Measurements from ENCODE around the gene TNNT2.
A peak's percentile ranks its signal among the peaks of the same experiment; 100 is the strongest.

Gene TNNT2

DNA sequence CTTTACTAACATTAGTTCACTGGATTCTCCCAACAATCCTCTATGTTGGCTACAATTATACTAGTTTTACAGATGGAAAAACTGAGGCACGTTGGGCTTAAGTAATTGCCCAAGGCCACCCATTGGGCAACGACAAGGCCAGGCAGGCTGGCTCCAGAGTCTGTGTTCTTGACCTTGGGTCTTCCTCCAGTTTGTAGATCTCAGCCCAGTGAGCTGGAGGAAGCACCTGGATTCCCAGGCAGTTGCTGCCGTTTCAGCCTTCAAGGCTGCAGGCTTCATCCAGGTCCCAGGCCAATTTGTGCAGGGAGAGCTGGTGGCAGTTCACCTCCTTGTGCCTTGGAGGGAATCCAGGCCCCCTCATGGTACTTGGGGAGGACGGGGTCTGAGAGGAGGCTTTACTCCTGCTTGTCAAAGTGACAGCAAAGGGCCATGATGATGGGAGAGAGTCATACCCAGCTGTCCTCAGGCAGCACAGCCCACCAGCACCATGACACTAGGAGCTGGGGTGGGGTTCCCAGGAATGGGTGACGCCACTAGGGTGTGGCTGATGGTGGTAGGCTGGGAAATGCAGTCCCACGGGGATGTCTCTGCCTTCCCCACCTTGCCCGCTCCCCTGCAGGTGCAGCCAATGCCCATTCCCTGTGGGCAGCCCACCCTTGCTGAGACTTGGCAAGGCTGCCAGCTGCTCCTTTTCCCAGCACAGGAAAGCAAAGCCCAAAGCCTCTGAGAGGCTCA, 67.1 kb downstream of the TNNT2 start:
- no peak for DNase-seq

GRCh38 chr1:201309416-201309815, 68.1 kb downstream of the TNNT2 start:
- DNase-seq = peak; percentile 58
